Stimulated activated CD4-positive, alpha-beta T cell treated with anti-CD3 and anti-CD28 coated beads, Interleukin-15, amount 100 ng/mL, for 48 hours (primary cell): Measurements from ENCODE around the gene APMAP.

ENCODE experiments used
- DNase-seq, 2 donors: peaks; one replicate each; pipeline ENCODE4 v3.0.0-alpha.2; 2020; ENCODE audit warnings: low read depth in 2 of 2

APMAP gene

DNA sequence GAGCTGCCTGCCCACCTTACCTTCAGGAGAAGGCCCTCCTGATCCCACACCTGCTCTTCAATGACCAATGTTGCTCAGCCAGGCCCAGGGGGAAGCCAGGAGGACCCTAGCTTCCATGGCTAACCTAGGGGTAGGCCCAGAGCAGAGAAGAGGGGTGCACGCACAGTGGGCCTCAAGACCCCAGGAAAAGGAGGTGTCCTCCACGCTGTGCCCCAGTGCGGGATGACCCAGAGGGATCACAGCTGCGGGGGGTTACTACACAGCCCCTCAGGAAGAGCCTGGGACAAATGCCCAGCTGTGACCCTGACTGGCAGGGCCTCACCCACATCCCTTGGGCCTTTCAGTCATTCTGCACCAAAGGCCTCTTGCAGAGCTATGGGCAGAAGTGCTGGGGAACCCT lies 31.6 kb upstream of the APMAP start:
- DNase-seq = no peak

DNA sequence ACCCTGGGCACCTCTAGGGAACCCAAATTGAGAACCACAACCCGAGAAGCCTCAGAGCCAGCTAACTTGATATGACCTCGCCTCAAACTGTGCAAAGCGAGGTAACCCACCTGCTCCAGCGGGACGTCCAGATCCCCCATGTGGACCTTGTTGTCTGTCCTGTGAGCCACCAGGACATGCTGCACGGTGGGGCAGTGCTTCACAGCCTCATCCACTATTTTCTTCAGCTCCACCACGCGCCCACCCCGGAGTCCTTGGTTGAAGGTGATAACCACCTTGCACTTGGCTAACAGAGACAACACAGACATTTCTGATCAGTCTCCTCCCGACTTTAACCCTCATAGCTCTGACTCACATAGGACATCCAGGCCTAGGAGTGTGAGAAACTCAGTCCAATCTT lies 30.8 kb upstream of the APMAP start:
- no peak for DNase-seq

GRCh38 chr20:25022680-25023079 lies 30.1 kb upstream of the APMAP start:
- DNase-seq = no peak

- DNase-seq = no peak
These were observed 28.8 kb upstream of the APMAP start for GRCh38 chr20:25021336-25021735.

- DNase-seq = no peak
These were observed 28.4 kb upstream of the APMAP start for GRCh38 chr20:25020901-25021301.

GRCh38 chr20:25020345-25020744 lies 27.8 kb upstream of the APMAP start:
- DNase-seq = no peak

GRCh38 chr20:25019381-25020155 lies 27.0 kb upstream of the APMAP start:
- no peak for DNase-seq

- DNase-seq = no peak
These were observed 26.3 kb upstream of the APMAP start for GRCh38 chr20:25018841-25019240.

DNA sequence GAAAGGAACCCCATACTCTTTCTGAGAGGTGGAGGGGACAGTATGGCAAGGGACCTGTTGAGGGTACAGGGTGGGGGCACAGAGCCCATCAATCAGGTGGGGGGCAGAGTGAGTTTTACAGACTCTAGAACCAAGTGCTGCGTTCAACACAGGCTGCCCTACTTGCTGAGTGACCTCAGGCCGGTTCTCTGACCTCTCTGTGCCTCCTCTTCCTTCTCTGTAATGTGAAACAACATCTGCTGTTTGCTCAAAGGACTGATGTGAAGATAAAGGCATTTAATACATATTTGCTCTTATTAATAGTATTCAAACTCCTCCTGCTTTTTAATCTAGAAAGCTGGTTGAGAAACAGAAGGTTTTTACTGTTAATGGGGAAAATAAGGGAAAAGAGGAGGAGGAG lies 25.9 kb upstream of the APMAP start:
- DNase-seq = no peak

- no peak for DNase-seq
These were observed 24.8 kb upstream of the APMAP start for GRCh38 chr20:25017257-25017803.

GRCh38 chr20:25016471-25016870 lies 23.9 kb upstream of the APMAP start:
- DNase-seq = no peak

DNA sequence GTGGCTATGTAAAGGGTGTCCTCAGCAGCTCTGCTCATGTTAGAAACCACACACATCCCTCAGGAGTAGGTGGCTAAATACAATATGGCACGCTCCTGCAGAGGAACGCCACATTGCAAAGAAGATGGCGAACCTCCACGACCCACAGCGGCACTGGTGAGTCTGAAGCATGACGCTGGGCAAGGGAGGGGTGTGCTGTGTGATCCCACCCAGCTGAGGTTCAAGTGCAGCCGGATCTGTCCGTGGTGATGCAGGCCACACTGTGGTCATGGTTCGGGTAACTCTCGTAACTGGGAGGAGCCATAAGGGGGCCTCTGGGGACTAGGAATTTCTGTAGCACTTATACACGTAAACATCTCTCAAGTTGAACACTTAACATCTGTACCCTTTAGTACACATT lies 23.4 kb upstream of the APMAP start:
- no peak for DNase-seq

DNA sequence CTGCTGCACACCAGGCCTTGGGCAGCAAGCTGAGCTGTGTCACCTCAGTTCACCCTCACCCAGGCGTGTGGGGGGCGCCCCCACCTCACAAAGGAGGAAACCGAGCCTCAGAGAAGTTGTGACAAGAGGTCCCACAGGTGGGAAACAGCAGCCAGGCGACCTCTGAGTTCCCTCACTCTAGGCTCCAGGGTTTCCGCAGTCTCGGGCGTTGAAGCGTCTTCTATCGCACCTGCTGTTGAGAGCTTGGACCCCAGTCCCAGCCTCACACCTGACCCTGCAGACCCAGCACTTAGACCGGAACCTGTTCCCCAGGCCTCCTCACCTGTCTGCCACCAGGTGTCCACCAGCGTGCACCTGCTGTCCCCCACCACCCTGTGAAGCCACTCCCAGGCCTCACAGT lies 22.3 kb upstream of the APMAP start:
- DNase-seq = no peak

DNA sequence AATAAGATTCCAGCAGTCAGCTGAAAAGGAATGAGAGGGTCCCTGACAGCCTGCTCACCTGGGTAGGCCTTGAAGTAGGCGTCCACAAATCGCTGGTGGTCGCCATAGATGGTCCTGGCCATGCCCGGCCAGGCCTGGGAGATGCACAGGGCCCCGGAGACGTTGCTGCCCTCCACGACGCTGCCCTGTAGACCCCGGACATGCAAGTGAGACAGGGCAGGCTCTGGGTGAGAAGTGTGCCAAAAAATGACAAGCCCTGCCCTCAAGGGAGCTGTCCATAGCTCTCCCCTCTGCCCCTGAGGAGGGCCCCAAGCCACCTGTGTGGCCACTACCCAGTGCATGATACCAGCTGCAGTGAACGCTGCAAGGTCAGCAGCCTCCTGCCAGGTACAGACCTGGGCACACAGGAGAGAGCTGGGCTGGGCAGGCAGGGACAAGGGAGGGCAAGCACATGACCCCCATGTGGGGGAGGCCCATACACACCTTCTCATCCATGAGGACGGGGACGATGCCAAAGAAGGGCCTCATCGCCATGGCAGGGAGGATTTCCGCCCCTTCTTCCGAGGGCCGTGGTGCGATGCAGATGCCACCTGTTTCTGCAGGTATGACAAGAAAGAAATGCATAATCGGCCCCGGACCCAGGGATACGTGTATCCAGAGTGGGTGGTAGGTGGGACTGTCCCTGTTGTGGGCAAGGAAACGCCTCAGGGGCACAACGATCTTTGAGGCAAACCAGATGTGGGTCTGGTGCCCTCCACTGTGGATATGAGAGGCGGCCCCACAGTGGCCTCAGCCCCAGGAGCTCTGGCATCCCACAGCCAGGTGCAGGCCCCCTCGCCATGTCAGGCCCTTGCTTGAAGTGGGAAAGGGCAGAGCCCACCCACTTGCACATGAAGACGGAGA lies 21.2 kb upstream of the APMAP start:
- DNase-seq = no peak

- no peak for DNase-seq
These were observed 20.2 kb upstream of the APMAP start for GRCh38 chr20:25012616-25013189.

GRCh38 chr20:25011831-25012241 lies 19.3 kb upstream of the APMAP start:
- no peak for DNase-seq

GRCh38 chr20:25011261-25011660 lies 18.7 kb upstream of the APMAP start:
- DNase-seq = no peak

GRCh38 chr20:25009218-25010145 lies 16.9 kb upstream of the APMAP start:
- no peak for DNase-seq

DNA sequence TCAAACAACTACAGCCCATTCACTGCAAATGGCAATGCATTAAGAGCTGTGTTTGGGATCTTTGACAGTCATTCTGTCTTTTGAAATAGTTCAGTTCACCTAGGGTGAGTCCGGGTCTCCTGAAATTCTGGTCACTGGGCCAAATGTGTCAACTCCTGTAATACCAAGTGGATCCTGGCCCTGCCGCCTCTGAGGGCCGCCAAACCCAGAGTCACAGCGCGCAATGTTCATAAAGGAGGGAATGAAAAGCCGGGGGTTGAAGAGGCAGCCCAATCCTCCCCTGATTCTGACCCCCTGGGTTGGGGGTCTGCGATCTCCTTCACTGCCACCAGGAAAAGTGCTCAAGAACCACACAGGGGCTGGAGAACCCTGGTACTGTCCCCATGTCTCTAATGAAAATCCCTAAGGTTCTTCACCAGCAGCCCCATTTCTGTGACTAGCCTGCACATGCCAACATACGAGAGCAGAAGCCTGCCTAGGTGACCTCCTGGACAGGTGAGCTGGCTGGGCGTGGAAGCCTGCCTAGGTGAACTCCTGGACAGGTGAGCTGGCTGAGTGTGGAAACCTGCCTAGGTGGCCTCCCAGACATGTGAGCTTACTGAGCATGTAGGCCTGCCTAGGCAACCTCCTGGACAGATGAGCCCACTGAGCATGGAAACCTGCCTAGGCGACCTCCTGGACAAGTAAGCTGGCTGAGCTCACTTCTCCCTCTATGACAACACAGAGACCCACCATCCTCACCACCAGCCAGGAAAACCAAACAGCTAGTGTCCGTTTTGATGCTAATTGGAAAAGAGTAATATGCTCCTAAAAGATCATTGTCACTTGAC lies 16.1 kb upstream of the APMAP start:
- no peak for DNase-seq
